ENCODE data around the gene PNRC1.
"Not testable (repeated sequence)": the region's sequence is repeated elsewhere in the genome, so short reads cannot be mapped to it uniquely, and the experiment has no call there.

Gene PNRC1

DNA sequence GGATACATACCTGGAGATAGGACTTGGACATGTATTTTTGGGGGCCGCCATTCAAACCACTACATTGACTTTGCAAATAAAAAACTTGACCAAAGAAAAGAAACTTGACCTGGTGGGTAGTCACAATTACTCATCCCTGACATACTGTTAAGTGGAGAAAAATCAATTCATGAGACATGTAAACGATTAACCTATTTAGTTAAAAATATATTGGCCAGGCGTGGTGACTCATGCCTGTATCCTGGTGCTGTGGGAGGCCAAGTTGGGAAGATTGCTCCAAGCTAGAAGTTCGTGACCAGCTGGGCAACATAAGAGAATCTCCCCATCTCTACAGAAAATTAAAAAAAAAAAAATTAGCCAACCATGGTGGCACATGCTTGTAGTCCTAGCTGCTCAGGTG, 39.8 kb downstream of the PNRC1 start:
- TF ChIP-seq, protein P1, sequence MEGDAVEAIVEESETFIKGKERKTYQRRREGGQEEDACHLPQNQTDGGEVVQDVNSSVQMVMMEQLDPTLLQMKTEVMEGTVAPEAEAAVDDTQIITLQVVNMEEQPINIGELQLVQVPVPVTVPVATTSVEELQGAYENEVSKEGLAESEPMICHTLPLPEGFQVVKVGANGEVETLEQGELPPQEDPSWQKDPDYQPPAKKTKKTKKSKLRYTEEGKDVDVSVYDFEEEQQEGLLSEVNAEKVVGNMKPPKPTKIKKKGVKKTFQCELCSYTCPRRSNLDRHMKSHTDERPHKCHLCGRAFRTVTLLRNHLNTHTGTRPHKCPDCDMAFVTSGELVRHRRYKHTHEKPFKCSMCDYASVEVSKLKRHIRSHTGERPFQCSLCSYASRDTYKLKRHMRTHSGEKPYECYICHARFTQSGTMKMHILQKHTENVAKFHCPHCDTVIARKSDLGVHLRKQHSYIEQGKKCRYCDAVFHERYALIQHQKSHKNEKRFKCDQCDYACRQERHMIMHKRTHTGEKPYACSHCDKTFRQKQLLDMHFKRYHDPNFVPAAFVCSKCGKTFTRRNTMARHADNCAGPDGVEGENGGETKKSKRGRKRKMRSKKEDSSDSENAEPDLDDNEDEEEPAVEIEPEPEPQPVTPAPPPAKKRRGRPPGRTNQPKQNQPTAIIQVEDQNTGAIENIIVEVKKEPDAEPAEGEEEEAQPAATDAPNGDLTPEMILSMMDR (conservative IDR thresholded peaks at IDR 0.05; ENCODE audit: low read depth, low read length): no peak
- DNase-seq (ENCODE audit: low read depth): no peak
- no peak overlapping the region for H3K4me3 ChIP-seq (ENCODE audit: low read length)

DNA sequence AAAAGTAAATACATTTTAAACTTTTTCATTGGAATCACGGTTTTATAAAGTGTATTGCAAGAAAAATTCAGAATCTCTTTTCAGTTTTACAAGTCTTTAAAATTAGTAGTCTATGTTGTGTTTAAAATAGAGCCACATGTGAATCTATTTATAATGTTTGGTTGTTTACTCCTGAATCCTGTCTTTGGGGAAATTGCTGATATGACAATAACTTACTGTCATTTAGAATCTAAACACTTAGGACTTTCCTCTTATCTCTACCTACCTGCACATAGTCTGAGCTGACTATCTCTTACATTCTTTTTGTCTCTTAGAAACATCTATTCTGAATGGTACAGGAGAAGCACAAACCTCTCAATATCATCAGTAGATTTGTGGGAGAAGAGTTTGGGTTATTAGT, 41.4 kb downstream of the PNRC1 start:
- no peak for DNase-seq (ENCODE audit: low read depth)
- no peak overlapping the region for H3K4me3 ChIP-seq (ENCODE audit: low read length)
- TF ChIP-seq, protein P1 (conservative IDR thresholded peaks at IDR 0.05; ENCODE audit: low read depth, low read length): no peak

DNA sequence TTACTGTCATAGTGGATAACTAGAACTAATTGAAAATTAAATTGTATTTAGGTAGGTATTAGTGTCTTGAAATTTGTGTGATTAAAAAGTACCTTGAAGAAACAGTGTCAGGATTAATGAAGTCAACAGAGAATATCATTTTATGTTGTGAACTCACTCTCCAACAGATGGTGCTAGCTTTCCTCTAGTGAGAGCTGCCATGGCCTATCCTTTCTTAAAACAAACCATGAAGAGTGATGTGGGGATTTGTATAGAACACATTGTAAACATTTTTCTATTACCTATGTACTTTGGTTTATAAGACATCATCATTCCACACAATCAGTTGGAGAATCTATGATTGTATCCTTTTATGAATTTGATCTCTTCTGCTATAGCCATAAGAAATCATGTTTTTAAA, 42.1 kb downstream of the PNRC1 start:
- H3K4me3 ChIP-seq (ENCODE audit: low read length): no peak overlapping the region
- TF ChIP-seq, protein P1 (conservative IDR thresholded peaks at IDR 0.05; ENCODE audit: low read depth, low read length): peak; percentile 63
- DNase-seq (ENCODE audit: low read depth): no peak

DNA sequence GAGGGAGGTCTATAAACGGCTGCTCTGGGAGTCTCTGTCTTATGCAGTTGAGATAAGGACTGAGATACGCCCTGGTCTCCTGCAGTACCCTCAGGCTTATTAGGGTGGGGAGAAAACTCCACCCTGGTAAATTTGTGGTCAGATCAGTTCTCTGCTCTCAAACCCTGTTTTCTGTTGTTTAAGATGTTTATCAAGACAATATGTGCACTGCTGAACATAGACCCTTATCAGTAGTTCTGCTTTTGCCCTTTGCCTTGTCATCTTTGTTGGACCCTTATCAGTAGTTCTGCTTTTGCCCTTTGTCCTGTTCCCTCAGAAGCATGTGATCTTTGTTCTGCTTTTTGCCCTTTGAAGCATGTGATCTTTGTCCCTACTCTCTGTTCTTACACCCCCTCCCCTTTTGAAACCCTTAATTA, 47.7 kb downstream of the PNRC1 start:
- H3K4me3 ChIP-seq (ENCODE audit: low read length); DNase-seq (ENCODE audit: low read depth): not testable (repeated sequence)

DNA sequence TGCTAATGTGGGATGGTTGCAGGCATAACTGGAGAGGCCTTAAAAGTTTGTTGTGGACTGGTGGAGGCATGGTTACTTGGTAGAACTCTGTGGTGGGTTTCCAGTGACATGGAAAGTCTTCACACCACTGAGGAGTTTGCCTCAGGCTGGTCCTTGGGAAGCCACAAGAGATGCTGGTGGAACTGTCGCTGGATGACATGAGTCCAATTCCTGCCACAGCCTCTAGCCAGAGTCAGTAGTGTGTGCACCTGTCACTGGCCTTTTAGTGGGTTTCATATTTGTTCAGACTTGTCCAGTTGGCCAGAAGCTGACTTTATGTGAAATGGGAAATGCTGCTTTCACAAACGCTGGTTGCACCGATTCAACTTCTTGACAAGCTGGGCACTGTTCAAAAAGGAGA, 51.0 kb downstream of the PNRC1 start:
- no peak overlapping the region for H3K4me3 ChIP-seq (ENCODE audit: low read length)
- TF ChIP-seq, protein P1 (conservative IDR thresholded peaks at IDR 0.05; ENCODE audit: low read depth, low read length): no peak
- no peak for DNase-seq (ENCODE audit: low read depth)

DNA sequence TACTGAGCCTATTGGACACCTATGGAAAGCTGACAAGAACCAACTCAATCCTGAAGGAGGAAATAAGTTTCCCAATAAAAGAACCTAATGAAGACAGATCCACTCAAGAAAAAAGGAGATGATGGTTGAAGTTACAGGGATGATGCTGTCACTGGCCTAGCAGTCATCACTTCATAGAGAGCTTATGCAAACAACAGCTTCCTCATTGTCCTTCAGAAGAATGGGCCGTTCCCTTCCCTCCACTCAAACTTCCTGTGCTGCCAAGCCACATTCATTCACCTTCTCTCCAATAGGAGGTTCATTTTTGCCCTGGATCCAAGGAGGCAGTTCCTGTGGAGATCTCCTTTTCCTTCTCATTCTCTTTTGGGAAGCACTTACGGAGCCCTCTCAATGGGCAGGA, 51.5 kb downstream of the PNRC1 start:
- H3K4me3 ChIP-seq (ENCODE audit: low read length): no peak overlapping the region
- TF ChIP-seq, protein P1 (conservative IDR thresholded peaks at IDR 0.05; ENCODE audit: low read depth, low read length): no peak
- DNase-seq (ENCODE audit: low read depth): no peak

DNA sequence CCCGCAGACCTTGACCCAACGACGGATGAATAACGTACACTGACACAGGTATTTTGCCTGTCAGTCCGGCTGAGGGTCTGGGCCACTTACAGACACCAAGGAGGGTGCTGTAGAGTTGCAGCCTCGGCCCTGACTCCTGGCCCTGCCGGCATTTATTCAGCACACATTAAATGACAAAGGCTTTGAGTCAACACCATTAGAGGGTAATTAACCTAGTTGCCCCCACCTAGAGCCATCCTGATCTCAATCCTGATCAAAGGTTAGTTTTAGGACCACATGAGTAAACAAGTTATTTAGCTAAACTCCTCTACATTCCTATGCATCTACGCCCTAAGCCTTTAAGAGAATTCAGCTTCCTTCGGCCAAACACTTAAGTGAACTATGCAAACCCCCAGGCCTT, 53.4 kb downstream of the PNRC1 start:
- no peak overlapping the region for H3K4me3 ChIP-seq (ENCODE audit: low read length)
- TF ChIP-seq, protein P1 (conservative IDR thresholded peaks at IDR 0.05; ENCODE audit: low read depth, low read length): no peak
- DNase-seq (ENCODE audit: low read depth): no peak

DNA sequence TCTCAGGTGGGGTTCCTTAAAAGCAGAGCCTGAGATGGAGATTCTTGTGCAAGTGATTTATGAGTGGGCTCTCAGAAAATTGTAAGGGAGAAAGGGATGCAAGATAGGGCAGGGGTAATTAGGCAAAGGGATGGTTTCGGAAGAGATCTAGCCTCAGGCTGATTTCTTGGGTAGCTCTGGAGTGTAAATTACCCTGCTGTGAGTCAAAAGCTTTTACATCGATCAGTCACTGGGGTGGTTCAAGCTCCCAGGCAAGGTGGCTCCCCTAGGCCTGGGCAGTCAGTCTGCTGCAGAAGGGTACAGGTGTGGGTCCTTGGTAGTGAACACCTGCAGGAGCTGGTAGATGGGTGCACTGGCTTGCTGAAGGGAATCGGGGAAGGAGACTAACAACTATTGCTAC, 54.2 kb downstream of the PNRC1 start:
- TF ChIP-seq, protein P1 (conservative IDR thresholded peaks at IDR 0.05; ENCODE audit: low read depth, low read length): no peak
- no peak for DNase-seq (ENCODE audit: low read depth)
- no peak overlapping the region for H3K4me3 ChIP-seq (ENCODE audit: low read length)
